ENCODE results near the gene DTD2.
"Not testable (repeated sequence)": the region's sequence is repeated elsewhere in the genome, so short reads cannot be mapped to it uniquely, and the experiment has no call there.

The DTD2 gene

GRCh38 chr14:31456841-31457664 lies at the start of gene DTD2:
Gene DTD2 (minus strand): TSS chr14:31457506. CDS start chr14:31457393, 113 bp downstream.
- DNase-seq (ENCODE audit: low read depth in 2 of 3, low spot score in 1 of 3), result peak; percentile 82 to 88 (median 85)

GRCh38 chr14:31505411-31505810 lies 48.1 kb upstream of the DTD2 start:
- DNase-seq (ENCODE audit: low read depth in 2 of 3, low spot score in 1 of 3), result no peak

- DNase-seq (ENCODE audit: low read depth in 2 of 3, low spot score in 1 of 3), result no peak
These were observed 44.6 kb upstream of the DTD2 start for GRCh38 chr14:31501870-31502269.

GRCh38 chr14:31492759-31493498 lies 35.6 kb upstream of the DTD2 start:
- no peak for DNase-seq (ENCODE audit: low read depth in 2 of 3, low spot score in 1 of 3)

GRCh38 chr14:31489691-31490090 lies 32.4 kb upstream of the DTD2 start:
- no peak for DNase-seq (ENCODE audit: low read depth in 2 of 3, low spot score in 1 of 3)

- DNase-seq (ENCODE audit: low read depth in 2 of 3, low spot score in 1 of 3), result no peak
These were observed 30.6 kb upstream of the DTD2 start, which contains the start of gene GPR33 for GRCh38 chr14:31487886-31488285. Gene GPR33 (minus strand): TSS chr14:31488039. CDS start chr14:31483965, 4,074 bp downstream.

GRCh38 chr14:31486764-31487163 lies 29.5 kb upstream of the DTD2 start:
- no peak for DNase-seq (ENCODE audit: low read depth in 2 of 3, low spot score in 1 of 3)

GRCh38 chr14:31484754-31485153 lies 27.4 kb upstream of the DTD2 start:
- no peak for DNase-seq (ENCODE audit: low read depth in 2 of 3, low spot score in 1 of 3)

- no peak for DNase-seq (ENCODE audit: low read depth in 2 of 3, low spot score in 1 of 3)
These were observed 22.9 kb upstream of the DTD2 start for GRCh38 chr14:31480156-31480555.

GRCh38 chr14:31479027-31479426 lies 21.7 kb upstream of the DTD2 start:
- no peak for DNase-seq (ENCODE audit: low read depth in 2 of 3, low spot score in 1 of 3)

GRCh38 chr14:31477248-31477647 lies 19.9 kb upstream of the DTD2 start:
- no peak for DNase-seq (ENCODE audit: low read depth in 2 of 3, low spot score in 1 of 3)

- DNase-seq (ENCODE audit: low read depth in 2 of 3, low spot score in 1 of 3), result no peak
These were observed 19.0 kb upstream of the DTD2 start for GRCh38 chr14:31476131-31476866.

GRCh38 chr14:31466554-31466953 lies 9.2 kb upstream of the DTD2 start:
- DNase-seq (ENCODE audit: low read depth in 2 of 3, low spot score in 1 of 3), result no peak

GRCh38 chr14:31465111-31465510 lies 7.8 kb upstream of the DTD2 start:
- DNase-seq (ENCODE audit: low read depth in 2 of 3, low spot score in 1 of 3), result no peak

- not testable (repeated sequence) for DNase-seq (ENCODE audit: low read depth in 2 of 3, low spot score in 1 of 3)
These were observed 5.1 kb upstream of the DTD2 start for GRCh38 chr14:31462450-31462849.

GRCh38 chr14:31461545-31461944 lies 4.2 kb upstream of the DTD2 start:
- DNase-seq (ENCODE audit: low read depth in 2 of 3, low spot score in 1 of 3), result no peak

GRCh38 chr14:31457665-31458659 lies 656 bp upstream of the DTD2 start:
- no peak for DNase-seq (ENCODE audit: low read depth in 2 of 3, low spot score in 1 of 3)

- DNase-seq (ENCODE audit: low read depth in 2 of 3, low spot score in 1 of 3), result no peak
These were observed 7.2 kb downstream of the DTD2 start for GRCh38 chr14:31449971-31450610.

GRCh38 chr14:31449136-31449535 lies 8.2 kb downstream of the DTD2 start:
- no peak for DNase-seq (ENCODE audit: low read depth in 2 of 3, low spot score in 1 of 3)

GRCh38 chr14:31445703-31446102 lies 11.6 kb downstream of the DTD2 start:
- no peak for DNase-seq (ENCODE audit: low read depth in 2 of 3, low spot score in 1 of 3)
